22Rv1 (cell line): Measurements from ENCODE around the gene ARHGEF28.

Experiments used
- ZFX ChIP-seq: fragments of 450-650 bp; IDR thresholded peaks from 2 replicates; pipeline ENCODE4 v1.6.1; 2017; ENCODE audit warnings: antibody characterized with exemption, borderline replicate concordance
- TF ChIP-seq, protein P1 (sequence below): fragments of 450-650 bp; IDR thresholded peaks from 2 replicates; pipeline ENCODE4 v1.5.1; 2017; ENCODE audit warnings: mild to moderate bottlenecking

DNA sequence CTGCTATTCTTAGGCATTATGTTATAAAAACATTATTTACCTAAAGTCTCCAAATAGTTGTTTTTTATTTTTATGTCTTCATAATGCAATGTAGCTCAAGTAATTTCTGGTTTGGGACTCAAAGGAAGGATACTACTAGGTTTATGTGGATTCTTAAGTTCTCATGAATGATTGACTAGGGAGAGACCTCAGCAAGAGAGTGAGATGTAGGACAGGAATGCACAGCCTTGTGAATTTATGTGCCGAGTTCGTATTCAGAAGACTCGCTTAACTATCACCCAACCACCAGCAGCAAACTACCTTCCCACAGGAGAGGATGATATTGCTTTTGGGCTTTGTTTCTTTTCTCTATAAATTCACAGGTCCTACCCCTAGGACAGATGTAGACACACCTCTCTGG, 282.9 kb downstream of the ARHGEF28 start:
- TF ChIP-seq, protein P1, sequence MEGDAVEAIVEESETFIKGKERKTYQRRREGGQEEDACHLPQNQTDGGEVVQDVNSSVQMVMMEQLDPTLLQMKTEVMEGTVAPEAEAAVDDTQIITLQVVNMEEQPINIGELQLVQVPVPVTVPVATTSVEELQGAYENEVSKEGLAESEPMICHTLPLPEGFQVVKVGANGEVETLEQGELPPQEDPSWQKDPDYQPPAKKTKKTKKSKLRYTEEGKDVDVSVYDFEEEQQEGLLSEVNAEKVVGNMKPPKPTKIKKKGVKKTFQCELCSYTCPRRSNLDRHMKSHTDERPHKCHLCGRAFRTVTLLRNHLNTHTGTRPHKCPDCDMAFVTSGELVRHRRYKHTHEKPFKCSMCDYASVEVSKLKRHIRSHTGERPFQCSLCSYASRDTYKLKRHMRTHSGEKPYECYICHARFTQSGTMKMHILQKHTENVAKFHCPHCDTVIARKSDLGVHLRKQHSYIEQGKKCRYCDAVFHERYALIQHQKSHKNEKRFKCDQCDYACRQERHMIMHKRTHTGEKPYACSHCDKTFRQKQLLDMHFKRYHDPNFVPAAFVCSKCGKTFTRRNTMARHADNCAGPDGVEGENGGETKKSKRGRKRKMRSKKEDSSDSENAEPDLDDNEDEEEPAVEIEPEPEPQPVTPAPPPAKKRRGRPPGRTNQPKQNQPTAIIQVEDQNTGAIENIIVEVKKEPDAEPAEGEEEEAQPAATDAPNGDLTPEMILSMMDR: no peak
- TF ChIP-seq ZFX: no peak
